GM12892 (cell line): Measurements from ENCODE around the gene MYRFL.

ENCODE experiments used
- DNase-seq: peaks from one replicate; pipeline ENCODE4 v3.0.0; 2011; ENCODE audit not compliant: insufficient read length
- FAIRE-seq: peaks from 2 replicates; lab custom pipeline; 2011; peaks lifted over from hg19 to GRCh38; lab: Jason Lieb, UNC
- POLR2A ChIP-seq: IDR thresholded peaks from 2 replicates; pipeline ENCODE4 v1.6.1; 2011; ENCODE audit warnings: low read depth, low read length, control low read depth
- POLR2AphosphoS5 ChIP-seq: IDR thresholded peaks from 2 replicates; pipeline ENCODE4 v1.6.1; 2011; ENCODE audit warnings: low read depth, low read length, control low read depth
- TAF1 ChIP-seq: IDR thresholded peaks from 2 replicates; pipeline ENCODE4 v1.6.1; 2011; ENCODE audit warnings: low read depth, mild to moderate bottlenecking, control low read depth, low read length, borderline replicate concordance

Gene MYRFL

DNA sequence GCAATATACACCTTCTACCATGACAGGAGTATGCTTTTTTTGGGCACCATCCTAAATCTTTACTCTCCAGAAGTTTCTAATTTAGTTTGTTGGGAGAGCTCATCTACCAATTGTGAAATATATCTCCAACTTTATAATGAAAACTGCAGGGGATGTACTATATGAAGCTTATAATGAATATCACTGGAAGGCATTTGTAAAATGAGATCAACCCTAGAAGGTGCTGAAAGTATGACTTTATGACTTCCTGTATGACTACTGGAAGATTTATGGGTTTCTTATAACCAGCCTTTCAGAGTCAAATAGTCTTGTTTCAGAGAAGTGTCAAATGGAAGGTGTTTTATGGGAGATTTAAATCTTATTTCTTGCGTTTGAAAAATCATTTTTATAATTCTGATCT lies 122.9 kb downstream of the MYRFL start:
- TF ChIP-seq POLR2AphosphoS5 (no peak), TAF1 (no peak), POLR2A (no peak)
- no peak for FAIRE-seq
- DNase-seq = no peak

DNA sequence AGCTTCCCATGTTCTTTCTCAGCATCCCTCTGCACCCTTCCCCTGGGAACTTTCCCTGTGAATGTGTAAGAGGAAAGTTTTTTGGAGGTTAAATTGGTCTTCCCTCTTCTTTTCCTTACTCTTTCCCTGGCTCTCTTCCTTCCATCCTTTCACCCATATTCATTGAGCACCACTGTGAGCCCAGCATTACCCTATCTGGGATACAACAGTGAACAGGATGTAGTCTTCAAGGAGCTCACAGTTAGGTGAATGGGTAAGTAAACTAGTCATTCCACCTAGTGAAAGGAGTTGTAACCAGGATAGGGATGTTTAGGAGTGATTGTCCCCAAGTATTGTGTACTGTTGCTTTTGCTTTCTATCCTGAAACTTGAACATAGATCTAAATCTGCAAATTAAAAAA lies 123.8 kb downstream of the MYRFL start:
- FAIRE-seq (no peak), DNase-seq (no peak)
- TF ChIP-seq POLR2AphosphoS5 (no peak), TAF1 (no peak), POLR2A (no peak)

DNA sequence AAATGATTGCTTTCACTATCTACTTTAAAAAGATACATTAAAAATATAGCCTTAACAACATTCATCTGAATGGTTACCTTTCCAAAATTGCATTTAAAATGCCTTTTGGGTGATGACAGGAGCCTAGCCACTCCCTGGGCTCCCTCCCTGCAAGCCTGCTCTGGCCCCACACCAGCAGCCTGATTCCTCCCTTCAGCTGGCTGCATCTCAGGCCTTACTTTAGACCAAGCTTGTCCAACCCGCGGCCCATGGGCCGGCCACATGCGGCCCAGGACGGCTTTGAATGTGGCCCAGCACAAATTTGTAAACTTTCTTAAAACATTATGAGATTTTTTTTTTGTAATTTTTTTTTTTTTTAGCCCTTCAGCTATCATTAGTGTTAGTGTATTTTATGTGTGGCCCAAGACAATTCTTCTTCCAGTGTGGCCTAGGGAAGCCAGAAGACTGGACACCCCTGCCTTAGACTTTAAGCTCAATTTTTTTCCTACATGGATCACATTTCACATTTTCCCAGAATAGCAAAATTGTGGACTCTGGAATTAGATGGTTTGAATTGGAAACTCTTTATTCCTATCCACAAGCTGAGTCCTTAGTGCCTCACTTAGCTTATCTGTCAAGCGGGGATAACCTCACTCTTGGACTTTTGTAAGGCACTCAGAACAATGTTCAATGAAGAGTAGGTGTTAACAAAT lies 124.4 kb downstream of the MYRFL start:
- no peak for FAIRE-seq
- no peak for DNase-seq
- TF ChIP-seq POLR2AphosphoS5 (no peak), TAF1 (no peak), POLR2A (no peak)

DNA sequence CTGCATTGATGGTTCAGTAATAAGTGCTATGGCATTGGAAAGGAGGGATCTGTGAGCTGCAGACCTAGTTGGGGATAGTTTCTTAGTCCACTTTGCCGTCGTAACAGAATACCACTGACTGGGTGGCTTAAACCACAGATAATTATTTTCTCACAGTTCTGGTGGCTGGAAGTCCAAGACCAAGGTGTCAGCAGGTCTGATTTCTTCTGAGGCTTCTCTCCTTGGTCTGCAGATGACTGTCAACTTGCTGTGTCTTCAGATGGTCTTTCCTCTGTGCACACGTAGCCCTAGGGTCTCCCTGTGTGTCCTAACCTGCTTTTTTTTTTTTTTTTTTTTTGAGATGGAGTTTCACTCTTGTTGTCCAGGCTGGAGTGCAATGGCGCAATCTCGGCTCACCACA lies 126.1 kb downstream of the MYRFL start:
- TF ChIP-seq POLR2AphosphoS5 = no peak
- no peak for TF ChIP-seq POLR2A
- no peak for TF ChIP-seq TAF1
- DNase-seq (no peak), FAIRE-seq (no peak)

DNA sequence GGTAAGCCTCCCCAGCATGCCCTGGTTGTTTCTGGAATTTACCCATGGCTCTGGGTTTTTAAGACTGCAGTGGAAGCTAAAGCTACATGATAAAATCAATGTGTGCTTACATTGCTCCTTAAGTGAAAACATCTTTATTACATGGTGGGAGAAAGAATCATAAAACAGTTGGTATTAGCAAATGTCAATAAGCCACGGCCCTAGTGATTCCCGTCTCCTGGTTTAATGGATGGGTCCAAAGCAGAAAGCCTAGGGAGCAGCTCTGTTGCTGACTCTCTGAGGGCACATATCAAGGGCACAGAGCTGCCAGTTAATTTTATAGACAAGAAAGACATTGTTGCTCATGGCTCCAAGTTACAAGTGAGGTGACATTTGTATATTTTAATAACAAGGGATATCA lies 127.9 kb downstream of the MYRFL start:
- no peak for FAIRE-seq
- TF ChIP-seq POLR2AphosphoS5 (no peak), TAF1 (no peak), POLR2A (no peak)
- no peak for DNase-seq

DNA sequence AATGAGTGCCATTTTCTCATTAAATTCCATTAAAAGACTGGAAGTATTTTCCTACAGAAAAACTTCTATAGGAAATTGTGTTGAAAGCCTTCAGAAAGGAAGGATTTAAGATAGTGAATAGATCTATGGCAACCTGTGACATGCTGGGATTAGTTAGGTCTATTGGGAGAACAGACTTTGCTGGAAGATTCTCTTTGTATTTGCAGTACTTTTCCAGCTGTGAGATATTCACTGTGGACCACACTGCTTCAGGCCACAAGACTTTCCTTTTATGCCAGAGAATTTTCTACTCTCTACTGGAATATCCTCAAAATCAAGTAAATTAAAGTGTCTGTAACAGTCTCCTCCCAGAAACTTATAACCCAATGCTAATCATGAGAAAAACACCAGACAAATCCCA lies 136.2 kb downstream of the MYRFL start:
- no peak for DNase-seq
- TF ChIP-seq TAF1 = no peak
- TF ChIP-seq POLR2AphosphoS5 = no peak
- TF ChIP-seq POLR2A = no peak
- no peak for FAIRE-seq

DNA sequence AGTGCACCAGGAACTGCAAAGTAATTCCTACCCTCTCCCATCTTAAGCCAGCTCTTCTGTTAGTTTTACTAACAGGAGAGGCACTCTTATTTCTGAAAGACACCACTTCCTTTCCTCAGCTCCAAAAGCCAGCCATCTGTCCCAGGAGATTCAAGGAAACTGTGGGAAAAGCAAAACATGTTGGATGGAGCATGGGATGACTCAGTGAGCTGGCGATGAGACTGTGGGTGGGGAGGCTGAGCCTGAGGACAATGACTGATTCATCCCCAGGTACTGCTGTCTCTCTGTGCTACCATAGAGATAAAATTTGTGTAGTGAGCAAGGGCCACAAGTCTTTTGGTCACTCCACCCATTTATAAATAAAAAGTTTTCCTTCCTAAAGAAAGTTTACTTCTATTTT lies 141.4 kb downstream of the MYRFL start:
- DNase-seq (no peak), FAIRE-seq (no peak)
- no peak for TF ChIP-seq TAF1
- no peak for TF ChIP-seq POLR2A
- TF ChIP-seq POLR2AphosphoS5 = no peak

DNA sequence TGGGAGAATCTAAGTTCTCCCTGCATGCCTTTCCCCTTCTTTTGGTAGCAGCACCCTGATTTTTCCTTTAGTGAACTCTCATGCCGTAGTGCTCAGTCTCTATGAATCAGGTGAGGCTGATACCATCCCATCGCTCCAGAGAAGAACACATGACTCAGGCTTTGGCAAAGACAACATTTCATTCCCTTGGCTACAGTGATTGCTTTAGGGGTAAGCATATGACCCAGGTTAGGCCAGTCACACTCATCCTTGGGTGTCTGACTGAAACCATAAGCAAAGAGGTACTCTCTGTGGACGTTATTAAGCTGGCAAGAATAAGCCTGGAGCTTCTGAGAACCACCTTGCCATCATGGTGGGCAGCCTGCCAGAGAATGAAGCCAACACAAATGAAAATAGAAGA lies 141.8 kb downstream of the MYRFL start:
- FAIRE-seq = no peak
- TF ChIP-seq POLR2AphosphoS5 (no peak), POLR2A (no peak), TAF1 (no peak)
- no peak for DNase-seq

DNA sequence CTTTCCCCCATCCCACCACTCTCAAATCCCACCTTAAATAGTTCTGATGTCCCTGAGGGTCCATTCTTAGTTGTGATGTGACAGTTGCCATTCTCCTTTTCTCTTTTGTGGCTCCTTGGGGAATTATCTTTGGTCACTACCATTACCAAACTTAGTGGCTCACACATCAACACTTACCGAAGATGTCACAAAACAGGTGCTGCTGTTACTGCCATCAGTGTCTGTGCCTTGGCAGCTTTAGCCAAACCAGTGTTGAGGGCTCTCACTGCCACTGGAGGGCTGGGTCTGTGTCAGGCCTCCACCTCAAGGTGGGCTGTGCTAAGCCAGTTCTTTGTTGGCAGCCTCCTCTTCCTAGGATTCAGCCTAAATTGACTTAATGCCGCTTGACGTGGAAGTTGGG lies 144.0 kb downstream of the MYRFL start:
- no peak for DNase-seq
- TF ChIP-seq TAF1 (no peak), POLR2A (no peak), POLR2AphosphoS5 (no peak)
- FAIRE-seq = no peak

DNA sequence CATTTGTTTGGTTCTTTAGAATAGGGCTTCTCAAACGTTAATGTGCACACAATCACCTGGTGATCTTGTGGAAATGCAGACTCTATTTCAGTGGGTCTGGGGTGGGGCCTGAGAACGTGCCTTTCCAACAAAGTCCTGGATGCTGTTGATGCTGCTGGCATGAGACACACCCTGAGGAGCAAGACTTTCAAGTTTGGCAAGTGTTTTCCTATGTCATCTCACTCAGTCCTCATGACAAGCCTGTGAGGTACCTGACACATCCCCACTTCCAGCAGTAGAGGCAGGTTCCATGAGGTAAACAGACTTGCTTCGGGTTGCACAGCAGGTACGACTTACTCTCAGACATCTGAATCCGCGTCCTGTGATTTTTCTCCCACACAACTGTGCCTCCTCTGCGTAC lies 147.1 kb downstream of the MYRFL start:
- TF ChIP-seq POLR2A (no peak), POLR2AphosphoS5 (no peak), TAF1 (no peak)
- FAIRE-seq = no peak
- no peak for DNase-seq

DNA sequence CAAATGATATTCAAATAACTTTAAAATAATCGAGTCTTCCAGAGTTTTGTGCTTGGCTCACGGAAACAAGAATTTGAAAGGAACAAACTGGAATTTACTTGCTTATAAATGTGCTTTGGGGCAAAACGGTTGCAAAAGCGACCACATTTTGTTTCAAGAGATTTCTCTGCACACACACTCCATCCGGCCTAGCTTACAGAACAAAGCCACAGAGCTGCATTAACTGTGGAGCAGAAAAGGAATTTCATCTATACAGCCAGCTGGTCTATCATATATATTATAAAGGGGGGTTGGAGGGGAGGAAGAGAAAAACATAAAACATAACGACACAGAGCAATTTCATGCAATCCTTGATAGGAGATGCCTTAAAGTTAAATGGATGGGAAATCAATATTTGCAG lies 153.0 kb downstream of the MYRFL start:
- FAIRE-seq (no peak), DNase-seq (no peak)
- TF ChIP-seq TAF1 (no peak), POLR2A (no peak), POLR2AphosphoS5 (no peak)

DNA sequence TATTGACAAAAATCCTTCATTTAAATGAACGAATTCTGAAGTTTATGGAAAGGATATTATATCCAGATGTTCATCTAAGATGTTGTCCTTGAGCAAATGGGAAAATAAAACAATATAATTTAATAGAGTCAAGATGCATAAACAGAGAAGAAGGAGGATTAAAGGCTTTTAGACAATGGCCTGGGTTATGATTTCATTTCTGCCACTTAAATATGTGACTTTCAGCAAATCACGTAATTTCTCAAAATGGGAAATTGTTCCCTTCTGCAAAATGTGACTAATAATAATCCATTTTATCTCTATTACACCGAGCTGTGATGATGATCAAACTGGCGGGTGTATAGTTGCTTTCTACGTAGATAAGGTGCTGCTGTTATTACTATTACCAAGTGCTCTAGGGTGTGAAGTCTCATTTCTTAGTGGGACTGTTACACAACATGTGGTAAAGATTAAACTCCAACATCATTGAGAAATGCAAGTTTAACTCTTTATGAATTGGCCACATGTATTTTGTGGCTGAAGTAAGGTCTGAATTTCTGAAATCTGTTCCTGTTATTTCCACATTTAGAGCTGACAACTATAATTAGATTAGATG lies 157.0 kb downstream of the MYRFL start:
- DNase-seq (no peak), FAIRE-seq (no peak)
- no peak for TF ChIP-seq TAF1
- TF ChIP-seq POLR2A = no peak
- TF ChIP-seq POLR2AphosphoS5 = no peak

DNA sequence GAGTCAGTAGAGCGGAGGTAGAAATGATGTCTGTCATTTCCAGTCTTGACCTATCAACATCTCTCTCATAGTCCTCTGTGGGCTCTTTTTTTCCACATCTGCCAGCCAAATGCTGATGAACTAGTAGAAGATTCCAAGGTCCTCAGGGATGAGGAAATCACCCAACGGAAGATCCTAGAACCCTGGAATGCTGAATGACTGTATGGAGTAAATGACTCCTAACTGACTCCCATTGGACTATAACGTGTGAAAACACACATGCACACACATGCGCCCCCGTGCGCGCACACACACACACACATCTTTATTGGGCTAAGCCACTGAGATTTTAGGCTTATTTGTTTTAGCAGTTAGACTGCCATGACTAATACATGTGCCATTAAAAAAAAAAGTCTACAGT lies 159.2 kb downstream of the MYRFL start:
- TF ChIP-seq TAF1 = no peak
- TF ChIP-seq POLR2A = no peak
- no peak for TF ChIP-seq POLR2AphosphoS5
- FAIRE-seq = no peak

More for the DNA sequence above, 159.2 kb downstream of the MYRFL start:
- no peak for DNase-seq
